Erythroblast (primary cell): ENCODE data around the gene XCR1.
"Not testable (repeated sequence)": the region's sequence is repeated elsewhere in the genome, so short reads cannot be mapped to it uniquely, and the experiment has no call there.

Experiments used
- DNase-seq, 2 experiments: peaks; one replicate each; lab custom pipeline; 2025; lab: John Stamatoyannopoulos, UW
- GATA1 ChIP-seq: IDR thresholded peaks from 2 replicates; pipeline ENCODE4 v1.6.1; 2011; ENCODE audit warnings: low read depth, mild to moderate bottlenecking, control low read depth, low read length, moderate library complexity
- POLR2A ChIP-seq: IDR thresholded peaks from 2 replicates; pipeline ENCODE4 v1.6.1; 2011; ENCODE audit warnings: mild to moderate bottlenecking, low read length

XCR1 gene

GRCh38 chr3:46006238-46007032 lies 20.8 kb downstream of the XCR1 start:
- TF ChIP-seq POLR2A (no peak), GATA1 (no peak)
- DNase-seq, result no peak

- DNase-seq, result not testable (repeated sequence)
Measured at GRCh38 chr3:46003706-46004105, 23.6 kb downstream of the XCR1 start.

GRCh38 chr3:46001178-46001577 lies 26.1 kb downstream of the XCR1 start:
- TF ChIP-seq POLR2A, result no peak
- no peak for TF ChIP-seq GATA1
- DNase-seq, result no peak

GRCh38 chr3:45997942-45998341 lies 29.3 kb downstream of the XCR1 start:
- DNase-seq, result no peak
- TF ChIP-seq GATA1 (no peak), POLR2A (no peak)

GRCh38 chr3:45997499-45997898 lies 29.8 kb downstream of the XCR1 start:
- not testable (repeated sequence) for DNase-seq

- TF ChIP-seq GATA1, result no peak
- peak; percentile 72 for TF ChIP-seq POLR2A
- peak; percentile 89 to 93 for DNase-seq
Measured at GRCh38 chr3:45995236-45996192, 31.8 kb downstream of the XCR1 start, which contains the start of gene FYCO1. FYCO1 (minus strand) TSS chr3:45995824; CDS start chr3:45984910, 10,914 bp downstream.

GRCh38 chr3:45994419-45995235 lies 32.7 kb downstream of the XCR1 start:
- TF ChIP-seq GATA1 (no peak), POLR2A (no peak)
- peak; percentile 57 to 63 for DNase-seq

GRCh38 chr3:45993421-45994027 lies 33.8 kb downstream of the XCR1 start:
- TF ChIP-seq GATA1 (no peak), POLR2A (no peak)

GRCh38 chr3:45992821-45993221 lies 34.5 kb downstream of the XCR1 start:
- no peak for DNase-seq

More at GRCh38 chr3:45993421-45994027, 33.8 kb downstream of the XCR1 start:
- no peak for DNase-seq

GRCh38 chr3:45992133-45992729 lies 35.1 kb downstream of the XCR1 start:
- TF ChIP-seq GATA1 (no peak), POLR2A (no peak)
- DNase-seq, result no peak

More at GRCh38 chr3:45992821-45993221, 34.5 kb downstream of the XCR1 start:
- TF ChIP-seq POLR2A, result no peak
- TF ChIP-seq GATA1, result no peak

- DNase-seq, result no peak
- TF ChIP-seq GATA1, result no peak
Measured at GRCh38 chr3:45991341-45991740, 35.9 kb downstream of the XCR1 start.

GRCh38 chr3:45990181-45990580 lies 37.1 kb downstream of the XCR1 start:
- peak; percentile 39 to 60 for DNase-seq
- TF ChIP-seq GATA1 (no peak), POLR2A (no peak)

- TF ChIP-seq POLR2A (no peak), GATA1 (no peak)
- peak in 1 of 2 experiments; percentile 6 for DNase-seq
Measured at GRCh38 chr3:45988804-45989203, 38.5 kb downstream of the XCR1 start.

- no peak for DNase-seq
- no peak for TF ChIP-seq GATA1
- no peak for TF ChIP-seq POLR2A
Measured at GRCh38 chr3:45988362-45988761, 38.9 kb downstream of the XCR1 start.
